Hematopoietic multipotent progenitor cell treated with erythropoietin and hydrocortisone succinate and interleukin-3 and kit ligand, for 17 days (in vitro differentiated cells): ENCODE measurements around the gene BCLAF3.

Experiments used
- DNase-seq: peaks from one replicate; pipeline ENCODE4 v3.0.0-alpha.2; 2015; ENCODE audit warnings: low spot score

BCLAF3 gene

DNA sequence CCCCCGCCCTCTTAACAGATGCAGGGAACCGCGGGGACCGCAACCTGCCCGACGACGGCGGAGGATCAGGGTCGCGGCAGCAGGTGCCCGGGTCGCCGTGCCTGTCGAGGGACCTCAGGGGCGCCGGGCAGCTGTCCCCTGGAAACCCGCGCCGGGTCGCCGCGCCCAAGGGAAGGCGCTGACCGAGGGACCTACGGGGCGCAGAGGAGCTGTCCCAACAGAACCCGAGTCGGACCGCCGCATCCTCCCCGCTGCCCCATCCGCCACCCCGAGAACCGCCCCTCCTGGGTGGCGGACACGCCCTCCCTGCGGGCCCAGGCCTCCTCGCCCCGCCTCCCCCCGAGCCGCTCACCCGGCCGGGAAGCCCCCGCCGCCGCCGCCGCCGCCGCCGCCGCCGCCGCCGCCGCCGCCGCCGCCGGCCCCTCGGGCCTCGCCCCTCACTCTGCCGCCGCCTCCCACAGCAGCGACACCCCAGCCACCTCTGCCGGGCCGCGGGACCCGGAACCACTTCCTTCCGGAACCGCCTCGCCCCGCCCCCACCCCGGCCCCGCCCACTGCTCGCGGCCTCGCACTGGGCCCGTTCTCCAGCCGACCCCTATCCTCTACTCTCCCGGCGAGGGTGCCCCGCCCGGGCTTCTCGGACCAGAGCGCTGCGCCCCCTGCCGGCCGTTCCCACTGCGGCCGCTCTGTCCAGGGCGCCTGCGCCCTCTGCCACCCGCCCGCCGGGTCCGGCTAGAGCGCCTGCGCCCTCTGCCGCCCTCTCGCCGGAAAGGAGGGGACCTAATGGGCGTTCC is at the start of gene BCLAF3:
Gene BCLAF3, minus strand, starts transcription at position 506 of the 794 bp plus-strand sequence. CDS start 20,797 bp downstream, outside the sequence.
- peak; percentile 89 for DNase-seq

DNA sequence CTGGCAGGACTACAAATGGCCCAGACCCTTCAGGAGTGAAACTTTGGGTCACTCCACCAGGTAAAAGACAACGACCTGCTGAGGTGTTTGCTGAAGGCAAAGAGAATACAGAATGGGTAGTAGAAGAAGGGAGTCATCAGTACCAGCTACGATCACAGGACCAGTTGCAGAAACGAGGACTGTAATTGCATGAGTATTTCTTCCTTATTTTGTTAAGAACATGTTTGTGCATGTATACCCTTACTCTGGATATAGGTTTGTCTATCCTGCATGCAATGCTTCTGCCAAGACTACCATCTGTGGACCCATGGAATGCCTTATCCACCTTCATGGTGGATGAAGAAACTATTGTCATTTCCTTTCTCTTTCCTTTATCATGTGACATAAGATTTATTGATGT is 48.1 kb upstream of the BCLAF3 start:
- no peak for DNase-seq

DNA sequence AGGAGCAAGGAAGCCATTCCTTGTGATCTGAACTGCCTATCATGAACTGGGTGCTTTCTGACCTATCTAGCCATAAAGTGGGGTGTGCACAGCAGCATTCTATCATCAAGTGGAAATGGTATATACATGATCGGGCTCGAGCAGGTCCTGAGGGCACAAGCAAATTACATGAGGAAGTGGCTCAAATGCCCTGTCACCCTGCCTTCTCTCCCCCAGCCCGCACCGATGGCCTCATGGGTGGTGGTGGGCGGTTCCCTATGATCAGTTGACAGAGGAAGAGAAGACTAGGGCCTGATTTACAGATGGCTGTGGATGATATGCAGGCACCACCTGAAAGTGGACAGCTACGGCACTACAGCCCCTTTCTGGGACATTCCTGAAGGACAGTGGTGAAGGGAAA is 46.3 kb upstream of the BCLAF3 start:
- DNase-seq = no peak

DNA sequence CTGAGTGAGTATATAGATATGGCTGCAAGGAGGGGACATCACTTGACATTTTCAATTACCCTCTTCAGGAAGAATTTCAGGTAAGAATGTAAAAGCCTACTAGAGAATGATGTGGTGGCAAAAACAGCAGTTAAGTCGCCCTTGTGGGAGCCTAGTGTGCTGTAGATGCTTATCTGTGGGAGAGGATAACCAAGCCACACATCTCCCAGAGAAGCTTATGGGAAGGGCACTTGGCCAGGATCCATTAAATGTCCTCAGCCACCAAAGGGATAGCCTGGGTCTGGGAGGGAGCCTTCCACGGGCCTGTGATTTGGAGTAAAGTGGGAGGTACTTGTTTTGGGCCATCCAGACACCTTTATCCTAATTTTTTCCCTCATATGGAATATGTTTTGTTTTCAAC is 41.3 kb upstream of the BCLAF3 start:
- no peak for DNase-seq

DNA sequence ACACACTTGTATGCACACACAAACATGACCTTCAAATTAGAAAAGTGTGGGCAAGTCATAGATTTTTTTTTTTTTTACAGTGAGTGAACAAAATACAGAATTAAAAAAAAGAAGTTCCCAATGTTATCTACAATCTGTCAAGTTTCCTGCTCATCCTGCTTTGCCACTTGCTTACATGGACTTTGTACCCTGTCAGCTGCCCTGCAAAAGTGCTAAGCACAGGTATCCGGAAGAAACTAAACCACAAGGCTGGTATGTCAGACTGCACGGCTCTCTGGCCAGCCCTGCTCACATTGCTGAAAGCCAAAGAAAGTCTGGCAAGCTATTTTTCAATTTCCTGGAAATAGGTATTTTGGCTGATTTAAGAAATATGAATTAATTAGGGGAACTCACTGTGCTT is 38.9 kb upstream of the BCLAF3 start:
- DNase-seq = no peak

- no peak for DNase-seq
These were observed 37.7 kb upstream of the BCLAF3 start for GRCh38 chrX:20028588-20028987.

DNA sequence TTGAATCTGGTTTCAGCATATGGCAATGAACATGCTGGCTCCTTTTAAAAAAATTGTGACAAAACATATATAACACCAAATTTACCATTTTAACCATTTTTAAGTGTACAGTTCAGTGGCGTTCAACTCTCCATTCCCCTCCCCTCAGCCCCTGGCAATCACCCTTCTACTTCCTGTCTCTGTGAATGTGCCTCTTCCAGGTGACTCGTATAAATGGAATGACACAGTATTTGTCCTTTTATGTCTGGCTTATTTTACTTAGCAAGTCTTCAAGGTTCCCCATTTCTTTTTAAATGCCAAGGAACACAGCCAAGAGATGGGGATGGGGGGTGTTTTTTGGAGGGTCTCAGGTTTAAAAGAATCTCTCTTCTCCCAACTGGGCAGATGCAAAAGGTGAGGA is 35.4 kb upstream of the BCLAF3 start:
- no peak for DNase-seq

DNA sequence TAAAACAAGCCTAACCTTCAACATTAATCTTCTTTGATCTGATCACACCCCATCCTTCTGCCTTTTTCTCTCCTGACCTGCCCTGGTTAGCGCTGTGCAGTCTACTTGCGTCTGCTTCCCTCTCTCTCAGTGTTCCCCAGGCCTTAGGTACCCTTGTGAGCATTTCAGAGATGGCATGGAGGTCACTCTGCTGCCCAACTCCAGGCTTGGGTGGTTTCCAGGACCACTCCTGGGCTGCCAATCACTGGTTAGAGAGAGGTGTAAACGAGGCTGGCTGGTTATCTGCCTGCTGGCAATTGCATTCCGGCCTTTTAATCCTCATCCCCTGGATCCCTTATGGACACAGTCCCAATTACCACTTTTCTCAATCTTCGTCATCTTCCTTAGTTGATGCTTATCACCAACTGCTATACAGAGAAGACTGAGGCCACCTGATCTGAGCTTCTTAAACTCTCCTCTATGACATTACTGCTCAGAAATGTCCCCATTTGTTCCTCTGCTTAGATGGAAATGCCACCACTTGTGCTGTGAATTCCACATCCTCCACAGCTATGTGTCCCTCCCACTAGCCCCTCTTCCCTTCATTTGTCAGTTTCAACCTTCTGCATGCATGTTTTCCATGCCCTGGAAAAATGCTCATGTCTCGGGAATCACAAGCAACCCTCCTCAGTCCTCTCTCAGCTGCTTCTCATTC is 29.0 kb upstream of the BCLAF3 start:
- no peak for DNase-seq

GRCh38 chrX:20016616-20016945 is 25.7 kb upstream of the BCLAF3 start:
- no peak for DNase-seq

GRCh38 chrX:20015945-20016615 is 25.2 kb upstream of the BCLAF3 start:
- no peak for DNase-seq

DNA sequence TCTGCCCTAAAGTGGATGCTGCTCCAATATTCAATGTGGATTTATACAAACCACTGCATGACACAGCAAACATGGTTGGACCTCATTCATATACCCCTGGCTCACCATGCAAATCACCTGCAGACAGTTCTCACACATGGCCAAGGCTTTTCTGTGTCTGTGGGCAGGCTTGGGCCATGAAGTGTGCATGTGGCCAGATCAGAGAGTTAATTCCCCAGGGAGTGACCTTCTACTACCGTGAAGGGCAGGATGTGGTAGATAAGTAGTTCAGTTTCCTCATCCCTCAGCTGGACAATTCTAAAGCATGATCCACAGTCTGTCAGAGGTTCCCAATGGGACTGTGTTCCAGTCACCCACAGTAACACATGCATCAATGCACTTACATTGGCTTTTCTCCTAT is 24.6 kb upstream of the BCLAF3 start:
- no peak for DNase-seq

DNA sequence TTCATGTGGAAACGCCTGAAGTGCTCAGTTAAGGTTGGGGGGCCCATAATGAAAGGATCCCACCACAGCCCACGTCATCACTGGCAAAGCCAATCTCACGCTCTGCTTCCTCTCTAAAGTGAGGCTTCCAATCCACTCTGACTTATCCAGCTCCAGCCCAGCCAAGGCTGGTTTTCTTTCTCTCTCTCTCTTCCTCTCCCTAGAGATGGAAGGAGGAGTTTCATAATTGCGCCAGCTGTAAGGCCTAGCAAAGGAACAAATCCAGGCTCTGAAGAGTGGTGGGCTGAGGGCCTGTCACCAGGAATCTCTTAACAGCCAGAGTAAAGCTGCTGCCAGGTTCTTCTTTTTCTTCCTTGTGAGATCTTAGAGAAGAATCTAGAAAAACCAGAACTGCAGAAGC is 20.7 kb upstream of the BCLAF3 start:
- DNase-seq = no peak

DNA sequence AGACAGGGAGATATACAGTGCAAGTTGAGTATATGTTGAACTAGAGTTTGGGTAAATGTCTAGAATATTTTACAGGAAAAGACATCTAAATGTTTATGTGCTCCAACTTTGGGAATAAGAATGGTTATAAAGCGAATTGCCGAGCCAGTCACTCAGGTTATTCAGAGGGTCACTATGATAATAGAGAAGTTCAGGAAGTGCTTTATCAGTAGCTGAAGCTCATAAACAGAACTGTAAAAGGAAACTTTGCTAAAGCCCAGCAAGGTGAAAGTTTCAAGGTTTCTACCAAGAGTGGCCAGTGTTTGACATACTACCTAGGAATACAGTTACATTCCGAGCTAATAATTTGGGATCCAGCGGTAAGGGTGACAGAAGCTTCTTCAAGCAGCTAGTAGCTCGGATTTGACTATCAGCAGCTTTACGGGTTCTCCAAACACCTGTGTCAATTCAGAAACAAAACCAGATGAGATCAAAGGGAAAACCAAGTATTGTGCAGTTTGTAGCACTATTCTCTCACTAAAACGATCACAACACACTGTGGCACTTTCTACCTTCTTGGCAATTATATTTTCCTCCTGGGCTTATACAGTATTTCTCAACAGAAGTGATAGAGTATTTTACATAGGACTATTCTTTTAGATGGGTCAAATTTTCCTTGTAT is 17.2 kb upstream of the BCLAF3 start:
- no peak for DNase-seq

- no peak for DNase-seq
These were observed 15.0 kb upstream of the BCLAF3 start for GRCh38 chrX:20005883-20006282.

DNA sequence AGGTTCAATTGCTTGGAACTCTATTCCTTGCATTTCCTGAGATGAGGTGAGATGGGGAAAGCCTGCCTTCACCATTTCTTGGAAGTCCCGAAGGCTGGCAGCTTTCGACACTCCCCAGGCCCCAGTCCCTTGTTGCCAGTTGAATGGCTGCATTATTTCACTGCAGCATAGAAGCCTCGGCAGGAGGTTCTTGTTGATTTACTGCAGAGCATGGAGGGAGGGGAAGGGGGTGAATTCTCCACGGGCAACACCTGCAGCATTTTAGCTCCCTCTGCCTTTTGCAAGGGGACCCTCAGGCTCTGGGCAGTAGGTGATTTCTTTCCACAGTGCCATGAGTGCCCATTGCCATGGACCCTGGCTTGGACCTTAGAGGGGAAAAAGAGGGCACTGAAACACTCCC is 10.7 kb upstream of the BCLAF3 start:
- no peak for DNase-seq

DNA sequence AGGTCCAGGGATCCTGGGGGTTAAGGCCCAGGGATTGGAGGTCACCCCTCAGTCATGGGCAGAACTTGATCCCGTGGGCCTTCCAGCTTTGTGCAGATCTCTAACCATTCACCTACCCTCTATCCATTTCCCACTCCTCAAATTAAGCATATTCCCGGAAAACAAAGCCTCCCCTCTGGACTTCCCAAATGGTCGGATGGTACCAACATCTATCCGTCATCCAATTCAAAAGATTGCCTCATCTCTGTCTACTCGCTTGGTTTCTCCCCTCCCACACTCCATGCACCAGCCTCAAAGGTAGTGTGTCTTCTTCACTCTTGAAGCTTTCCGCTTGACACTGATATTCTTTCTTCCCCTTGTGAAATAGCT is 473 bp upstream of the BCLAF3 start:
- DNase-seq = no peak

DNA sequence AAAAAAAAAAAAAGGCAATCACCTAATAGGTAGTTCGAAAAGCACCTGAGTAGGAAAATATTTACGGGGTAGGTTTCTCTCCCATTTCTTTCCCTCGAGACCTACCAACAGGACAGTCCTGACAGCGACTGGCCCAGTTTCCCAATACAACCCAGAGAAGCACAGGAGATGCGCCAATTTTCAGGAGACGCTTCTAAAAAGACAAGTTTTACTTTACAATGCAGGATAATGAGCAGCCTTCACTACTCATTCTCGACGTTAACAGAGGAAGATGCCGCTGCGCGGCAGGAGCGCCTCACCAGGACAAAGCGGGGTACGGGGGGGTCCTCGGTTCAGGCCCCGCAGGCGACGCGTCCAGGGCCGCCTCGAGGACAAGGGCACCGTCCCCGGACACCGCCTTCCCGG is 708 bp downstream of the BCLAF3 start:
- peak; percentile 3 for DNase-seq

GRCh38 chrX:19987856-19988255 is 3.0 kb downstream of the BCLAF3 start:
- DNase-seq = no peak

DNA sequence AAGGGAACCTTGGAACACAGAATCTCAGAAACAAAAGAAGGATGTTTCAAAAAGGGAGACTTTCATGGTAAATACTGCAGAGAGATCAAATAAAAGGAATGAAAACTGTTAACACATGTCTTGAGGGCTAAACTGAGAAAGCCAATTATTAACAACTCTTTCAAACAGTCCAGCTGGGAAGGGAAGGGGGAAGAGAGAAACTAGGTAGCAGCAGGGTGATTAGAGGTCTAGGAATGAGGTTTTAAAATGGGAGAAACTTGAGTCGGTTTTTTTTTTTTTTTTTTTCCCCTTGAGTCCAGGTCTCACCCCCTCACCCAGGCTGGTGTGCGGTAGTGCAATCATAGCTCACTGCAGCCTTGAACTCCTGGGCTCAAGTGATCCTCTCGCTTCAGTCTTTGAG is 4.3 kb downstream of the BCLAF3 start:
- no peak for DNase-seq

DNA sequence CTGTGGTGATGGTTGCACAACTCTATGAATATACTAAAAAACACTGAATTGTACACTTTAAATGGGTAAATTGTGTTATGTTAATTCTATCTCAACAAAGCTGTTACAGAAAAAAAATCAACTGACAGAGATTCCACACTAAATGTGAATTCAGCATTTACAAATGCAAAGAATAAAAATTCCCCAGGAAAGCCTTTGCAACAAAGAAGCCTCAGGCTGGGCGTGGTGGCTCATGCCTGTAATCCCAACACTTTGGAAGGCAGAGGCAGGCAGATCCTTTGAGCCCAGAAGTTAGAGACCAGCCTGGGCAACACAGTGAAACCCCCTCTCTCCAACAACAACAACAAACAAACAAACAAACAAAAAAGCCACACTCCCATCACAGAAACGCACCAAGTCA is 8.9 kb downstream of the BCLAF3 start:
- DNase-seq = no peak

DNA sequence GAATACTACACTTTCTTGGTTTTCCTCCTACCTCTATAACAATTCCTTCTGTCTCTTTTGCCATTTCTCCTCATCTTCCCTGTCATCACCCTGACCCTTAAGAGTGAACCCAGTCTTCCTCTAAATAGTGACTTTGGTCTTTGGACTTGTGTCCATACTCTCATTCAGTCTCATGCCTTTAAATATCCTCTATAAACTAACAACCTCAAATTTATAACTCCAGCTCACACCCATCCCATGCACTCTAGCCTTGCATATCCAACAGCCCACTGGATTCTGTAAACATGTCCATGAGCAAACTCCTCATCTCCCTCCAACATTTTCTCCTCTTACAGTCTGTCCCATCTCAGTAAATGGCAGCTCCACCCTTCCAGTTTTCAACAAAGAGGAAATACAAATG is 15.0 kb downstream of the BCLAF3 start:
- no peak for DNase-seq

GRCh38 chrX:19972984-19973383 is 17.9 kb downstream of the BCLAF3 start:
- no peak for DNase-seq

- no peak for DNase-seq
These were observed 22.6 kb downstream of the BCLAF3 start for GRCh38 chrX:19968276-19968675.
